Mammary epithelial cell (primary cell): ENCODE results near the gene PCDHGA12.

Source experiments
- EZH2 ChIP-seq: IDR thresholded peaks from 2 replicates; pipeline ENCODE4 v1.6.1; 2012; ENCODE audit warnings: low read length, inconsistent platforms, borderline replicate concordance
- TF ChIP-seq, protein P1 (sequence below), 2 donors: IDR thresholded peaks in 1 of 2; conservative IDR thresholded peaks in 1 of 2; 2 replicates each; pipeline ENCODE4 v1.5.1; 2011 to 2012; ENCODE audit warnings: inconsistent platforms in 2 of 2, low read length in 2 of 2, mild to moderate bottlenecking in 2 of 2, control low read depth in 1 of 2, low read depth in 1 of 2; ENCODE audit not compliant: insufficient read depth in 1 of 2; ENCODE audit errors: extremely low read depth in 1 of 2

DNA sequence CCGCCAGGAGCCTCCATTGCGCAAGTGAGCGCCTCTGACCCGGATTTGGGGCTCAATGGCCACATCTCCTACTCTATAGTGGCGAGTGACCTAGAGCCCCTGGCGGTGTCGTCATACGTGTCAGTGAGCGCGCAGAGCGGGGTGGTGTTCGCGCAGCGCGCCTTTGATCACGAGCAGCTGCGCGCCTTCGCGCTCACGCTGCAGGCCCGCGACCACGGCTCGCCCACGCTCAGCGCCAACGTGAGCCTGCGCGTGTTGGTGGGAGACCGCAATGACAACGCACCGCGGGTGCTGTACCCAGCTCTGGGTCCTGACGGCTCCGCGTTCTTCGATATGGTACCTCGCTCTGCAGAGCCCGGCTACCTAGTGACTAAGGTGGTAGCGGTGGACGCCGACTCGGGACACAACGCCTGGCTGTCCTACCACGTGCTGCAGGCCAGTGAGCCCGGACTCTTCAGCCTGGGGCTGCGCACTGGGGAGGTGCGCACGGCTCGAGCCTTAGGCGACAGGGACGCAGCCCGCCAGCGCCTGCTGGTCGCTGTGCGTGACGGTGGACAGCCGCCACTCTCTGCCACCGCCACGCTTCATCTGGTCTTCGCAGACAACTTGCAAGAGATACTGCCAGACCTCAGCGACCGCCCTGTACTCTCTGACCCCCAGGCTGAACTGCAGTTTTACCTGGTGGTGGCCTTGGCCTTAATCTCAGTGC, 20.6 kb upstream of the PCDHGA12 start:
- TF ChIP-seq, protein P1, sequence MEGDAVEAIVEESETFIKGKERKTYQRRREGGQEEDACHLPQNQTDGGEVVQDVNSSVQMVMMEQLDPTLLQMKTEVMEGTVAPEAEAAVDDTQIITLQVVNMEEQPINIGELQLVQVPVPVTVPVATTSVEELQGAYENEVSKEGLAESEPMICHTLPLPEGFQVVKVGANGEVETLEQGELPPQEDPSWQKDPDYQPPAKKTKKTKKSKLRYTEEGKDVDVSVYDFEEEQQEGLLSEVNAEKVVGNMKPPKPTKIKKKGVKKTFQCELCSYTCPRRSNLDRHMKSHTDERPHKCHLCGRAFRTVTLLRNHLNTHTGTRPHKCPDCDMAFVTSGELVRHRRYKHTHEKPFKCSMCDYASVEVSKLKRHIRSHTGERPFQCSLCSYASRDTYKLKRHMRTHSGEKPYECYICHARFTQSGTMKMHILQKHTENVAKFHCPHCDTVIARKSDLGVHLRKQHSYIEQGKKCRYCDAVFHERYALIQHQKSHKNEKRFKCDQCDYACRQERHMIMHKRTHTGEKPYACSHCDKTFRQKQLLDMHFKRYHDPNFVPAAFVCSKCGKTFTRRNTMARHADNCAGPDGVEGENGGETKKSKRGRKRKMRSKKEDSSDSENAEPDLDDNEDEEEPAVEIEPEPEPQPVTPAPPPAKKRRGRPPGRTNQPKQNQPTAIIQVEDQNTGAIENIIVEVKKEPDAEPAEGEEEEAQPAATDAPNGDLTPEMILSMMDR (conservative IDR thresholded peaks at IDR 0.05 in 1 of 2, IDR thresholded peaks at IDR 0.05 in 1 of 2; ENCODE audit: extremely low read depth in 1 of 2, insufficient read depth in 1 of 2, low read depth in 1 of 2, low read length in 2 of 2) = no peak
- TF ChIP-seq EZH2 = no peak
